Right hindlimb (tissue), 1 donor: Measurements from ENCODE around the gene CST9L.
"Not testable (repeated sequence)": the region's sequence is repeated elsewhere in the genome, so short reads cannot be mapped to it uniquely, and the experiment has no call there.

Source experiments
- DNase-seq: peaks from one replicate; pipeline ENCODE4 v3.0.0-alpha.2; 2018

The CST9L gene

DNA sequence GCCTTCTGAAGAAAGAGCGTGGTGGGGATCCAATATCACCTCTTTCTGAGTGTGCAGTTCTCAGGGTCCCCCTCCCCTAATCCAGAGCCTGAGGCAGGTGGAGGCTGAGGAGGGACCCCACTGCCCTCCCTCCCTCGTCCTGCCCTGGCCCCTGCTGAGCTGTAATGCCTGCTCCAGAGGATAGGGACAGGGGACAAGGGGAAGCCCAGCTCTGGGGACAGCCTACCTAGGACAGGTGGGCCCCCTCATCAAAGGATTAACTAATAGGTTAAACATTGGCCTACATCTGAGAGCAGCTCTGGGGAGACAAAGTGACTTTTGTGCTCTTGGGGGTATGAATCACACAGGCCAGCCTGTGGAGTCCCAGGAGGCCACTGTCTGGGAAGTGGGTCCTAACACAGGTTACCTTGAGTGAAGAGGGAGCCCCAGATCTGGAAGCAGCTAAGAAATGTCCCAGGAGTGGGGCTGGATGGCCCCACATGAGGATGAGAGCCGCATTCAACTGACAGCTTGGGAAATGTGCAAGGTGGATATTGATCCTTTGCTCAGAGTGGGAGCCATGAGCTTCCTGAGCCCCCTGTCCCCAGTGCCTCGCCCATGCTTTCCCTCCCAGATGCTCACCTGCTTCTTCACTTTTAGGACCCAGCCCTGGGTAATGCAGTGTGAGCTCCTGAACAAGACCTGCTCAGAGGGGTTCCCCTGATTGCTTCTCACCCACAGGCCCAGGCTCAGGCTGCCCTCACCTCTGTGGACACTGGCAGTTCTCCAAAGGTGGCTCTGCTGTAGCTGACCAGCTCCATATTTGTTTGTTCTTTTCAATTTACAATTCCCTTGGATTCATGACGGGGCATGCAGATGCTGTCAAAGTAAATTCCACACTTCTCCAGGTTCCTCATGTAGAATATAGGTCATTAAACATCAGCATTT, 17.8 kb upstream of the CST9L start:
- DNase-seq, result no peak

DNA sequence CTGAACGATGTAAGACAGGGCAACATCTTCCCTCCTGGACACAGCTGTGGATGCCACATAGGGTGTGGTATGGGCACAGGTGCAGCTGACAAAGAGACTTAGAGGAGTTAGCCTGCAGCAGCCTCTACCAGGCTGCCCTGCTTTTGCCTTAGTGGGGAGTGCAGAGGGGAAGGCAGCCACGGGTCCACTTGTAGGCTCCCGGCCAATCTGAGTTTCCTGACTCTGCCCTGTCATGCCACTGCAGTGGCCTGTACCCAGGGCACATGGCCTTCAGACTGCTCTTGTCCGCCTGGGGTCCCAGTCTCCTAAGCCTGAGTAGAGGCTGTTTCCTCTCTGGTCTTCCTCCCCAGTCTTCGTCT, 17.1 kb upstream of the CST9L start:
- DNase-seq, result no peak

DNA sequence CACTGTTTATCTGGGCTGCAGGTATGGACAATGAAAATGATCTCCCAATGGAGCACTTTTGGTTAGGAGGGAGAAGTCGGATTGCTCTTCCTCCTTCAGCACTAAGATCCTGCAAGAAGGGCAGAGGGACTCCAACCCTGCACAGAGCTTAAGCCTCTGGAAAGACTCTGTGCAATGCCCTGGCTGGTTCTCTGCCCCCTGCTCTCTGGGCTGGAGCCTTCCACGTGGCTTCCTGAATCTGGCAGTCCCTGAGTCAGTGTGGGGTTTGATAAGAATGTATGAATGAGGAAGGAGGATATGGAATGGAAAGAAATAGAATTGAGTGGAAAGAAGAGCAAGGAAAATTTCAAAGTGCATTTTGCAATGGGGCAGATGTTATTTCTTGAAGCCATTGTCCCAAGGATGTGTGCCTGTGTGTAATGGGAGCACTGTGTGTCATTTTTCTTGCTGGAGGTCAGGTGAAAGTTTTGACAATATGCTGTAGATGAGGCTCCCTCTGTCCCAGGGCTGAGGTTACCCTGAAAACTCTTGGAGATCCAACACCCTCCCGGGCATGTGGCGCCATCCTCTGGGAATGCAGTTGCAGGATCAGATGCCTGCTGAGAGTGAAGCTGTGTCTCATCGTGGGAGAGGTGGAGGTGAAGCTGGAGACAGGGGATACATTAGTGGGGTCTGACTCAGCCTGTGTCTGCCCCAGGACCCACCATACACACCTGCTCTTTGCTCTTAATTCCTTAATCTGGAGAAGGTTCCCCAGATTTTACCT, 16.3 kb upstream of the CST9L start:
- DNase-seq, result no peak

DNA sequence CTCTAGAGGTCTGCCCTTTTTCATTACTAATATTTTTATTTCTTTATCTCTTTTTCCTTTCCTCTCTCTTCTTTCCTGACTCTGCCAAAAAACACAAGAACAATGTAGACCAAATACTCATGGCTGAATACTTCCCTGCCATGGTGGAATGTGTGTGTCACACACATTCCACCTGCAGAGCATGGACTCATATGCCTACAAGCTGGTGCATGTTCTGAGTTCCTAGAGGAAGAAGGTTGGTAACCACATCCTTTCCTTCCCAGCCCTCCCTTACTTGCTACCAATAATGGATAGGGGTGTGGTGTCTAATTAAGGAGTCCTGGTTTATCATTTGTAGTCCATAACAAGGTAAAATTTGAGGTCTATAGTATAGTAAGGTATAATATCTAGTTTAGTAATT, 15.2 kb upstream of the CST9L start:
- DNase-seq, result no peak

DNA sequence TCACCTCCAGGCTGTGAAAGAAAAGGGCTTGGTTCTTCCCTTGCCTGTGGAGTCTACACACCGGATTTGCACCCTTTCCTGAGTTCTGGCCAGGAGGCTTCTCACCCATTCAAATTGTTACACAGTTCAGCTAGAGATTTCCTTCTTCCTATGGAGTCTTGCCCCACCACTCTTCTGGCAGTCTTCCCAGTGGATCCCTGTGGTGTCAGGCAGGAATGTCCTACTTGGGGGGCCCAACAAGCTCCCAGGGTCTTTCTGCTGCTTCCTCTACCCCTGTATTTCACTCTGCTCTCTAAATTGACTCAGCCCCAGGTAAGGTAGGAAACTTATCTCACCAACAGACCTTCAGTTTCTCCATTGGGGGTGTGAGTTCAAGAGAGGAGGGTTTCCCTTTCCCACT, 14.0 kb upstream of the CST9L start:
- no peak for DNase-seq

DNA sequence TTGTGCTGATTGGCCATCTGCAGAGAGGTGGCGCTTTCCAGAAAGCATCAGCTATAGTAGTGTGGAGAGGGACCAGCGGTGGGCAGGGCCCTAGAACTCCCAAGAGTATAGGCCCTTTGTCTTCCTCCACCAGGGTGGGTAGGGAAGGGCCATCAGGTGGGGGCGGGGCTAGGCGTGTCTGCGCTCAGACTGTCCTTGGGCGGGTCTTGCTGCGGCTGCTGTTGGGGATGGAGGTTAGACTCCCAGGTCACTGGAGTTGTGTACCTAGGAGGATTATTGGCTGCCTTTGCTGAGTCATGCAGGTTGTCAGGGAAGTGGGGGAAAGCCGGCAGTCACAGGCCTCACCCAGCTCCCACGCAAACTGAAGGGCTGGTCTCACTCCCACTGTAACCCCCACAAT, 13.5 kb upstream of the CST9L start:
- DNase-seq, result not testable (repeated sequence)

DNA sequence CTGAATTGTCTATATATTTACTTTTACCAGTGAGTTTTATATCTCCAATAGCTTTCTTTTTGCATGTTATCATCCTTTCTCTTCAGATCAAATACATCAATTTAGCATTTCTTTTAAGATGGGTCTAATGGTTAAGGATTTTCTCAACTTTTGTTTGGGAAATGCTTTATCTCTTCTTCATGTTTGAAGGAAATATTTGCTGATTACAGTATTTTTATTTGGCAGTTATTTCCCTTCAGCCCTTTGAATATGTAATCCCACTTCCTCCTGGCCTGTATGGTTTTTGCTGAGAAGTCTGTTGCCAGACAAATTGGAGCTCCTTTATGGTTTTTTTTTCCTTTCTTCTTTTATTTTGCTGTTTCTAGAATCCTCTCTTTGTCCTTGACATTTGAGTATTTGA, 6.7 kb upstream of the CST9L start:
- no peak for DNase-seq

DNA sequence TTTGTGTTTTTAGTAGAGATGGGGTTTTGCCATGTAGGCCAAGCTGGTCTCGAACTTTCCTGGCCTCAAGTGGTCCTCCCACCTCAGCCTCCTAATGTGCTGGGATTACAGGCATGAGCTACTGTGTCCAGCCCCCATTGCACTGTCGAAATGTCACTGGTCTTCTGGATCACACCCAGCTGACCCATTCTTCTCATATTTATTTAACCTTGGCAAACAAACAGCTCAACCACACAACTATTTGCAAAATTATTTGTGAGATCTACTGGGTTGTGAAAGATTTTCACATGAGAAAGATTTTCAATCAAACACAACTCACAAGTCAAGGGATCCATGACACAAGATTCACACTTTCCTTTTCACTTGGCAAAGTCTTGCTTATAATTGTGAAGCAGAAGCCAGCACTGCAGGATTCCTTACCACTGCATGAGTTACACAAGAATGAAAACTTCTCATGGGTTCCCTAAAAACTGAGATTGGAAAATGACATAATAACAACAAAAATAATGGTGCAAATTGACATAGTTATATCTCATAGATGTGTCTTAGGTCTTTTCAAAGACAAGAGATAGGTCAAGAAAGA, 2.0 kb upstream of the CST9L start:
- no peak for DNase-seq

DNA sequence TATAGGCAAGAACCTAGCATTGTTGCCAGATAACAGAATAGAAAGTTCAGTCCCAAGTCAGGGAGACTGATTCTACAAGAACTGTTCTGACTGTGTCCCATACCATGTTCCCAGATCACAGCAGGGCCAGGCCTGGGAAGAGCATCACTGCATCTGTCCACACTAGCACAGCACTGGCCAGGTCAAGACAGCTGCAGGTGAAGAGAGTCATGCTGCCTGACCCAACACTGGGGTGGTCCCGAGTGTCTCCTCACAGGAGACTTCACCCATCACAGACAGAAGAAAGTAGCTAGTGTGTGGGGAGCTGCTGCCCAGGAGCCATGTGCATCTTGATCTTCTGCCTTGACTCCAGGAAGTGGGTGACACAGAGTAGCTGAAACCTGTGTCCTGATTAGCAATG, 1.3 kb upstream of the CST9L start:
- DNase-seq, result no peak

DNA sequence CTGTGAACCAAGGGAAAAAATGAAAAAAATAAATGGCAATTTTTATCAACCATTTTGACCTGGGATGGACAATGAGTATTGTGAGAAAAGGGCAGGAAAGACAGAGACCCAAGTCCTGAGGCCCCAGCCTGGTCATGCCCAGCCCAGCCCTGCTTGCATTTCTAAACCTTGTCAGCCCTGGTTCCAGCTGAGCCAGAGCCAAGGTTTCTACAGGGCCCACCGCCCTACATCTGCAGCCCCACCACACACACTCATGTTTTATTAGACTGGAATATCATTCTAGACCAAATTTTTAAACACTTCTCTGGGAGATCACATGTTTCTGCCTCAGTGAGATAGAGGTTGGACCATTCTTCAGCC, 667 bp upstream of the CST9L start:
- DNase-seq, result no peak

DNA sequence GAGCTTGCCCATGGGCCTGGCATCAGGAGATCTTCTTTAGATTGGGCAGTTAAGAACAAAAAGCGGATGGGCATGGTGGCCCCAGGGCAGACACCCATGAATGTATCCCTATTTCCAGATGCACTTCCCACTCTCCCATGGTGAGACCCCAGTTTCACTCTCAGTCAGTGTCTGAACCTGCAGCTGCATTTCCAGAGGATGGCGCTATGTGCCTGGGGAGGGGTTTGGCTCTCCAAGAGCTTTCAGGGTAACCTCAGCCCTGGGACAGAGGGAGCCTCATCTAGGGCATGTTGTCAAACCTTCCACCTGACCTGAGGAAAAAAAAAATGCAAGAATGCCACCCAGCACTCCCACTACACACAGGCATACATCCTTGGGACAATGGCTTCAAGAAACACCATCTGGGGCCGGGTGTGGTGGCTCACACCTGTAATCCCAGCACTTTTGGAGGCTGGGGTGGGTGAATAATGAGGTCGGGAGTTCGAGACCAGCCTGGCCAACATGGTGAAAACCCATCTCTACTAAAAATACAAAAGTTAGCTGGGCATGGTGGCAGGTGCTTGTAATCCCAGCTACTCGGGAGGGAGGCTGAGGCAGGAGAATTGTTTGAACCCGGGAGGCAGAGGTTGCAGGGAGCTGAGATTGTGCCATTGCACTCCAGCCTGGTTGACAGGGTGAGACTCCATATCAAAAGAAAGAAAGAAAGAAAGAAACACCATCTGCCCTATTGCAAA, 1.9 kb downstream of the CST9L start:
- DNase-seq, result no peak

DNA sequence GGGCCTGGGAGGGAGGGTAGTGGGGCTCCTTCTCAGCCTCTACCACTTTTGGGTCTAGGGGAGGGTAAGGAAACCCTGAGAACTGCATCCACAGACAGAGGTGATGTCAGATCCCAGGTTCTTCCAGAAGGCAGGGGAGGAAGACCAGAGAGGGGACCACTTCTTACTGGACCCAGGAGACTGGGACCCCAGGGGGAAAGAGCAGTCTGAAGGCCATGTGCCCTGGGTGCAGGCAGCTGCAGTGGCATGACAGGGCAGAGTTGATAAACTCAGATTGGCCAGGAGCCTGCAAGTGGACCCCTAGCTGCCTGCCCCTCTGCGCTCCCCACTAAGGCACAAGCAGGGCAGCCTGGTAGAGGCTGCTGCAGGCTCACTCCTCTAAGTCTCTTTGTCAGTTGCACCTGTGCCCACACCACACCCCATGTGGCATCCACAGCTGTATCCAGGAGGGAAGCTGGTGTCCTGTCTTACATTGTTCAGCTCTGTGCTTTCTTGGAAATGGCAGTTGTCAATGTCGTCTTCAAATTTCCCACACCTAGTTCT, 2.7 kb downstream of the CST9L start:
- no peak for DNase-seq

DNA sequence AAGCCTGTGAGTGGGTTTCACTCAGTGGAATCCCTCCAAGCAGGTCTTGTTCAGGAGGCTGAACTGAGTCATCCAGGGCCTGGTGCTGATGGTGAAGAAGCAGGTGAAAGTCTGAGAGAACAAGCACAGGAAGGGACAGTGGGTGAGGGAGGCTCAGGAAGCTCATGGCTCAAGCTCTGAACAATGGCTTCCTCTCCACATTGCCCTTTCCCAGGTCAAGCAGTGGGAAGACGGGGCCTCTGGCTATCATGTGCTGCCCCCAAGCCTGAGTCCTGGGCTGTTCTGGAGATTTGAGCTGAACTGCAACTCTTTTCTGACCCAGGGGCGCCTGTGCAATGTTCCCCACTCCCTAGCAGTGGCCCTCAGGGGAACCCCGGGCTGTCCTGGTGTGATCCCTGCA, 3.4 kb downstream of the CST9L start:
- no peak for DNase-seq

DNA sequence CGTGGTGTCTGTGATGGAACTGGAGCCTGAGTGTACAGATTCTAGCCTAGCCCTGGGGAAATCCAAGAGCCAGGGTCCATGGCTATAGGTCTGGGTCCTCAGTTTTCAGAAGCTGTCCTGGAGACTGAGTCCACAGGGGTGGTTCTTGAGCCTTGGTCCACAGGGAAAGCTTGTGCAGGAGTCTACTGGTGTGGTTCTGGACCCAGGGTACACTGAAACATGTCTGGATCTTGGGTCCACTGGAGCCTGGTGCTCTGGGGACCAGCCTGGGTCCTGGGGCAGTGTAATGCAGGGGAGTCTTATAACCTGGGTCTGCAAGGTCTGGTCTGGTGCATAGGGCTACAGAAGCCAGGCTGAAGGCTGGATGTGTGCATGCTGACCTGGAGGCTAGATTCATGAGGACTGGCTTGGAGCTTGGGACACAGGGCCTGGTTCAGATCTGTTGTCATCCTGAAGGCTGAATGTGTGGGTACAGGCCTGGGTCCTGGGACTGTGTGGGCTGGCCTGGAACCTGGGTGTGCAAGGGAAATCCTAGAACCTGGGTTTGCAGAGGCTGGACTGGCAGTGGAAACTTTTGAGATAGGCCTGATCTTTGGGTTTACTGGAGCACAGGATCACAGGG, 5.5 kb downstream of the CST9L start:
- no peak for DNase-seq

DNA sequence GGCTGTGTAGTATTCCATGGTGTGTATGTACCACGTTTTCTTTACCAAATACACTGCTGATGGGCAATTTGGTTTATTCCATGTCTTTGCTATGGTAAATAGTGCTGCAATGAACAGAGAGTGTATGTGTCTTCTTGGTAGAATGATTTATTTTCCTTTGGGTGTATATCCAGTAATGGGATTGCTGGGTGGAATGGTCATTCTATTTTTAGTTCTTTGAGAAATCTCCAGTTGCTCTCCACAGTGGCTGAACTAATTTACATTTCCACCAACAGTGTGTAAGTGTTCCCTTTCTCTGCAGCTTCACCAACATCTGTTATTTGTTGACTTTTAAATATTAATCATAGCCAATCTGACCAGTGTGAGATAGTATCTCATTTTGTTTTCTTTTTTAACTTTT, 13.9 kb downstream of the CST9L start:
- no peak for DNase-seq

DNA sequence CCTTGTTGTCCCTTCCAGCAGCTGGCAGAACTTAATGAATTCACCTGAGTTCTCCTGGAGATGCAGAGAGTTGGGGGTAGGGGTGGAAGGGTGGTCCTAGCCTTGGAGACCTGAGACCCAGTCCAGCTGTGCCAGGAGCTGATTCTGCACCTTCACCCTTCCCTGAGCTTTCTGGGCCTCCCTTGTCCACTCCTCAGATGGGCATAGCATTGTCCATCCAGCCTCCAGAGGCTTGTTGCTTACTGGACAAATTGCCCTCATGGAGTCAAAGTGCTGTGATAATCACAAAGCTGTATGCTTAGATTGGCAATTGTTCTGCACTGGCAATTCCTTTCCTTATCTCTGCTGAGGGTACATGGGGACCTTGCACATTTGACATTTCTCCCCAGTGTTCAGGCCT, 16.5 kb downstream of the CST9L start:
- DNase-seq, result no peak

DNA sequence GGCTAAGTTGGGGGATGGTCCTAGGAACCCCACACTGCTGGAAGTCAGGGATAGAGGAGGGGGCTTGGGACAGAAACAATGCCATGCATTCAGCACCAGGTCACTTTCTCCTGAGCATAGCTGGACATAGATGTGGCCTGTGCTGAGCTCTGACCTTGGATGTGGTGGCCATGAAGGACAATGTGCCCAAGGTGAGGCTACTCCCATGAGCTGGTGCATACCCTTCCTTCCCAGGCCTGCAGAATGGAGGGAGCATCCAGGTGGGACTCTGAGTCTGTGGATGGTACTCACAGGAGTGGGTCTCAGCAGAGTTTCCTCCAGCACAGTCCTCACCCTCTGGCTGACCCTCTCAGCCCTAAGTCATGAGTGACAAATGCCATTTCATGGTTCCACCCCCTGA, 16.9 kb downstream of the CST9L start:
- no peak for DNase-seq

DNA sequence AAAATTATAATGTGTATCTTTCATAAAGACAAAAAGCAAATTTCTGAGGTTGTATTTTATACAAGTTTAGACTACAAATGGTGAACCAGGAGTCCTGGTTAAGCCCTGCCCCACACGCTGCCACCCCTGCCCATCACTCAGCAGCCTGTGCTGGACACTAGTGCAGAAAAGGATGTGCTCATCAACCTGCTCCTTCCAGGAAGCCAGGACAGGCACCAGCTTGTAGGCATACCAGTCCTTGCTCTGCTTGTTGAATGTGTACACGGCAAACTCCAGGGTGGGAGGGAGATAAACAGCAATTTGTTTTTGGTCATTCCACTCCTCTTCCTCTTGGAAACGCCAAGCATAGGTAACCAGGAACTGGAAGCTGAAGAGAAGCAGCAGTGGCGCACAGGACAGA, 18.1 kb downstream of the CST9L start:
- DNase-seq, result no peak

DNA sequence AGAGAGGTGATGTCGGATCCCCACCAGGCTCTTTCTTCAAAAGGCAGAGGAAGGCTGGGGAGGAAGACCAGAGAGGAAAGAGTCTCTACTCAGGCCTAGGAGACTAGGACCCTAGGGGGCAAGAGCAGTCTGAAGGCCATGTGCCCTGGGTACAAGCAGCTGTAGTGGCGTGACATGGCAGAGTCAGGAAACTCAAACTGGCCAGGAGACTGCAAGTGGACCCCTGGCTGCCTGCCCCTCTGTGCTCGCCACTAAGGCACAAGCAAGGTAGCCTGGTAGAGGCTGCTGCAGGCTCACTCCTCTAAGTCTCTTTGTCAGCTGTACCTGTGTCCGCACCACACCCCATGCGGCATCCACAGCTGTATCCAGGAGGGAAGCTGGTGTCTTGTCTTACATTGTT, 19.9 kb downstream of the CST9L start:
- no peak for DNase-seq

DNA sequence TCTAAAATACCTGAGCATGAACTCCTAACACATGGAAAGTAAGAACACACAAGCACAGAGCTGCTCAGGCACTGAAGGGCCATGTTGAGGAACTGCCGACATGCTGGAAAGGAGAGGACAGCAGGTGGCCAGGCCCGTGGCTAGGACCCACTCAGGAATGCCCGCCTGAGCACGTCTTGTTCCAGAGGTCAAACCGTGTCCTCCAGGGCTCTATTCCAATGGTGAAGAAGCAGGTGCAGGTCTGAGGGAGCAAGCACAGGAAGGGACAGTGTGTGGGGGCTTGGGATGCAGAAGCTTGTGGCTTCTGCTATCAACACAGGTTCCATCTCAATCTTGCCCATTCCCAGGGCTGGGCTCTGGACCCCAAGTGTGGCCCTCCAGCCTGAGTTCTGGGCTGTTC, 20.7 kb downstream of the CST9L start:
- no peak for DNase-seq

DNA sequence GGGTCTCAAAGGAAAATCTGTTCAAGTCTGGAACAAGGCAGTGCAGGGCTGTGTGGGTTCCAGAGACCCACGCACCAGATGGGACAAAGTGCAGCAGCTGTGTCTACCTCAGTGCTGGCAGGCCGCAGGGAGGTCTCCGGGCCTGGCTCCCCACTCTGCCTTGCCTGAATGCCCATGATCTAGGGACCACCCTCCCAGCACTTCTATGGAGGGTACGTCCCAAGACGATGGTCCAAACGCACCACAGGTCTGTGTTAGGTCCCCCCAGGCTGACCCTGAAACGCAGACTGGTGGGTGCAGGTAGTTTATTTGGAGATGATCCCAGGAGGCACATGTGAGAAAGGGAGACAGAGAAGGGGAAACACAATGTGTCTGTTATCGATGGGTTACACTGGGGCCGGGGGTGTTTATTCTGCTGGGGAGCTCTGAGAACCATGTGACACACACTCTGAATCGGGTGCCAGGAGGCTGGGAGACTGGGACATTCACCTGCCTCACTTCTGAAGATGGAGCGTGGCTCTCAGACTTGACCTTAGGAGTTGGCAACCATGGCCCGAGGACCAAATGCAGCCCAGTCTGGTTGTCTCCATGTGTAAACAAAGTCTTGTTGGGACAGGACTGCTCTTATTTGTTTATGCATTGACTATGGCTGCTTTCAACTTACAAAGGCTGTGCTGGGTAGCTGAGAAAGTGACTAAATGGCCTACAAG, 21.7 kb downstream of the CST9L start:
- no peak for DNase-seq

DNA sequence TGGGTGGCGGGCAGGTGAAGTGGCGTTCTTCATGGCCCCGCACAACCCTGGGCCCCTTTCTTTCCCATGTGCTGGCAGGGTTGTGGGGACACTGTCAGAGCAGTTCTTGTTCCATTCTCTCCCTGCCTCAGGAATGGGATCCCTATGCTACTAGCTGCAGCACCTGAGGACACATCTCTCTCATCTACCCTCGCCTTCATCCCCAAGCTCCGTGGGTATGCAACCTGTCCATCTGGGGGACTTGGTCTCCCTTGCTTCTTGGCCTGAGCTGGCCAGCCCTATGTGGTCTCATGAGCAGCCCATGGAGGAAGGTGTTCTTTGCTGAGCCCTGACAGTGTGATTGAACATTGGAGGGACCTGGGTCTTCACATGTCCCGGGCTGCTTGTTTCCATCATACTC, 24.2 kb downstream of the CST9L start:
- no peak for DNase-seq
